Dermis microvascular lymphatic vessel endothelial cell (primary cell): ENCODE data around the gene MBD3L5. TPM values are rescaled to one million over a fixed set of nuclear protein-coding genes. Genes with fewer than 3 reads are reported as not detected.
"Not testable (repeated sequence)": the region's sequence is repeated elsewhere in the genome, so short reads cannot be mapped to it uniquely, and the experiment has no call there.

ENCODE experiments used
- DNase-seq, 2 donors: peaks; one replicate each; pipeline versions ENCODE4 v3.0.0 to v3.0.0-alpha.2; 2010; ENCODE audit warnings: low read depth in 2 of 2
- total RNA-seq: library from RNA; depleted of rRNA; stranded (reverse); fragments of >200 nt; gene quantifications from 2 replicates; pipeline ENCODE4 v1.2.1, GENCODE V29; 2014

MBD3L5 gene
- total RNA-seq, 1 donor from 2014 or later: not detected

DNA sequence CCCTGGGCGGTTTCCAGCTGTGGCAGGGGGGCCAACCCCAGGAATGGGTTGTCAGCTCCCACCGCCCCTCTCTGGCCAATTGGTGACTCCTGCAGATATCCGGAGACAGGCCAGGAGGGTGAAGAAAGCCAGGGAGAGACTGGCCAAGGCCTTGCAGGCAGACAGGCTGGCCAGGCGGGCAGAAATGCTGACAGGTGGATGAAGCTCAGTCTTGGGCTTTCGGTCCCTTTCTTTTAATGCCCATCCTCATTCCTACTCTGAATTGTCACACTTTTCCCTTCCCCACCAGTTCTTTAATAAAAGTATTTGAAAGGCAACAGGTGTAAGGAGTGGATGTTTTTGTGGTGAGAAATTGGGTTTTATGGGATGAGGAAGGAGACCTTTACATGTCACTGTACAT, 21.0 kb downstream of the MBD3L5 start:
- DNase-seq: not testable (repeated sequence)

DNA sequence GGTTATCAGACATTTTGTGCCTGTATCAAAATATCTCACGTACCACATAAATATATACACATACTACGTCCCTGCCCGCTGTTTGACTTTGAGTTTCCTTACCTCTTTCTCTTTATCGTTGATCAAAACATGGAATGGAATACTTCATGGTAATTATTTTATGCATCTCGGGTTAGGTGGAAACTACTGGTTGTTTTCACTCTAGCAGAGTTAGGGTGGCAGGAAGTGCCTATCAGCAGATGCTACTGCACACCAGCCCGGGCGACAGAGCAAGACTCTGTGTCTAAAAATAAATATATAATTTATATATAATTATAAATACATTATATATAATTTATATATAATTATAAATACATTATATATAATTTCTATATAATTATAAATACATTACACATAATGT, 22.5 kb downstream of the MBD3L5 start:
- not testable (repeated sequence) for DNase-seq

GRCh38 chr19:7054635-7055368, 24.4 kb downstream of the MBD3L5 start:
- DNase-seq: not testable (repeated sequence)

DNA sequence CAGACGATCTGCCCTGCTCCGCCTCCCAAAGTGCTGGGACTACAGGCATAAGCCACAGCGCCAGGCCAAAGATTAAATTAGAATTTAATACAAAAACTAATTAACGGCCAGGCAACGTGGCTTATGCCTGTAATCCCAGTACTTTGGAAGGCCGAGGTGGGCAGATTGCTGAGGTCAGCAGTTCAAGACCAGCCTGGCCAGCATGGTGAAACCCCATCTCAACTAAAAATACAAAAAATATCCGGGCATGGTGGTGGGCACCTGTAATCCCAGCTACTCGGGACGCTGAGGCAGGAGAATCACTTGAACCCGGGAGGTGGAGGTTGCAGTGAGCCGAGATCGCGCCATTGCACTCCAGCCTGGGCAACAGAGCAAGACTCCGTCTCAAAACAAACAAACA, 25.3 kb downstream of the MBD3L5 start:
- not testable (repeated sequence) for DNase-seq

GRCh38 chr19:7056371-7056770, 26.0 kb downstream of the MBD3L5 start:
- DNase-seq: not testable (repeated sequence)

GRCh38 chr19:7058576-7058975, 28.2 kb downstream of the MBD3L5 start, which contains the start of gene MBD3L3:
Gene MBD3L3 (minus strand): TSS chr19:7058676. CDS start chr19:7058605, 71 bp downstream.
- not testable (repeated sequence) for DNase-seq

DNA sequence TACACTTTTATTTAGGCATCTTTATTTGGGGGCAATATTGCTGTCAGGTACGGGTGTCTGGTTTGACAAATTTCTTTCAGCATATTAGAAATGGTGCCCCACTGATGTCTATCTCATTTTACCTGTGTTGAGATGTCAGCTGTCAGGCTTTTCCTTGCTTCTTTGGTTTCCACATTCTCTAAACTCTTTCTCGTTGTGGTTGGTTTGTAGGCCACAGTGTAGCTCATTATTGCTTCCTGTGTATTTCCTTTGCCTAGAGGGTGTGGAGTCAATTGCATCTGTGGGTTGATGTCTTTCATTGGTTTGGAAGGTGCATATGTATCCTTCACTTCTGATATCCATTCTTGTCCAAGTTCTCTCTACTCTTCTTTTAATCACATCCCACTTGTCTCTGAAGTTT, 29.6 kb downstream of the MBD3L5 start:
- not testable (repeated sequence) for DNase-seq

- no peak for DNase-seq
Measured at GRCh38 chr19:7063339-7063738, 33.0 kb downstream of the MBD3L5 start.

DNA sequence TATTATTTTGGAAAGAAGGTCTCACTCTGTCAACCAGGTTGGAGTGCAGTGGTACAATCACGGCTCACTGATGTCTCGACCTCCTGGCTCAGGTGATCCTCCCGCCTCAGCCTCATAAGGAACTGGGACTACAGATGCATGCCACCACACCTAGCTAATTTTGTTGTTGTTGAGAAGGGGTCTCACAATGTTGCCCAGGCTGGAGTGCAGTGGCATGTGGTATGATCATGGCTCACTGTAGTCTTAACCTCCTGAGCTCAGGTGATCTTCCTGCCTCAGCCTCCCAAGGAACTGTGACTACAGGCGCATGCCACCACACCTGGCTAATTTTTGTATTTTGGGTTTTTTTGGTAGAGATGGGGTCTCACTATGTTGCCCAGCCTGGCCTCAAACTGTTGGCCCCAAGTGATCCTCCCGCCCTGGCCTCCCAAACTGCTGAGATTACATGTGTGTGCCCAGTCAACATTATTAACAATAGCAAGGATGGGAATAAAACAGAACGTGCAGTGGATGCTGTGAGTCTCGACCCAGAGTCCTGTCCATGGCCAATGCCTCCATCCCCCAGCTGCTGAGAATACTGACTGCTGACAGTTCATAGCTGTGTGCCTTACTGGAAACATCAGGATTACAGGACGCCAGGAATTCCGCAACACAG, 33.5 kb downstream of the MBD3L5 start:
- no peak for DNase-seq

DNA sequence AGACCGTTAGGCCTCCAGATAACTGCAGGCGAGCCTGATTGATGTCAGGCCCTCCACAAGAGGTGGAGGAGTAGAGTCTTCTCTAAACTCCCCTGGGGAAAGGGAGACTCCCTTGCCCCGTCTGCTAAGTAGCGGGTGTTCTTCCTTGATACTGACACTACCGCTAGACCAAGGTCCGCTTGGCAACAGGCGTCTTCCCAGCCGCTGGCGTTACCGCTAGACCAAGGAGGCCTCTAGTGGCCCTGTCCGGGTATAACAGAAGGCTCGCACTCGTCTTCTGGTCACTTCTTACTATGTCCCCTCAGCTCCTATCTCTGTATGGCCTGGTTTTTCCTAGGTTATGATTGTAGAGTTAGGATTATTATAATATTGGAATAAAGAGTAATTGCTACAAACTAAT, 36.7 kb downstream of the MBD3L5 start:
- peak in 1 of 2 donors; percentile 33 for DNase-seq

DNA sequence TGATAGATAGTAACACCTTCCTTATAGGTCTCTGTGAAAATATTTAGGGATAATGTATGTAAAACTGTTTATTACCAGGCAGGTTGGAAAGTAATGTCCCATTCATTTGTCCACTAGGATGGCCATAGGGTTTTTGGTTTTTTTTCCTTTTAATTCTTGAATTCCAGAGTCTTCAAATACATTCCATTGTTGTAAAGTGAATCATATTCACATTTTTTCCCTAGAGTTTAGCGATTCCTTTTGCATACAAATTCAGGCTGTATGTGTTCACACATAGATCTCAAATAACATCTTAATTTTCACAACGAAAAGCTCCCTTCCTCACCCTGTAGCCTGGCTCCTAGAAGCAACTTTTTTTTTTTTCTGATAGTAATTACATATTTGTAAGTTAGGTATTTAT, 37.3 kb downstream of the MBD3L5 start:
- no peak for DNase-seq

DNA sequence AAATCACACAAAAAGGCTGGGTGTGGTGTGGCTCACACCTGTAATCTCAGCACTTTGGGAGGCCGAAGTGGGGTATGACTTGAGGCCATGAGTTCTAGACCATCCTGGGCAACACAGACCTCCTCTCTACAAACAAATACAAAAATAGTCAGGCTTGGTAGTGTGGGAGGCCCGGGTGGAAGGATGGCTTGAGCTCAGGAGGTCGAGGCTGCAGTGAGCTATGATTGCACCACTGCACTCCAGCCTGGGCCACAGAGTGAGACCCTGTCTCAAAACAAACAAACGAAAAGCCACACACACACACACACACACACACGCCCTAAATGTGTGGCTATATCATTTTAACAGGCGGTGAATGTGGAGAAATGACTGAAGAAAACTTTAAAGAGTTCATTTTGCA, 38.2 kb downstream of the MBD3L5 start:
- DNase-seq: no peak

DNA sequence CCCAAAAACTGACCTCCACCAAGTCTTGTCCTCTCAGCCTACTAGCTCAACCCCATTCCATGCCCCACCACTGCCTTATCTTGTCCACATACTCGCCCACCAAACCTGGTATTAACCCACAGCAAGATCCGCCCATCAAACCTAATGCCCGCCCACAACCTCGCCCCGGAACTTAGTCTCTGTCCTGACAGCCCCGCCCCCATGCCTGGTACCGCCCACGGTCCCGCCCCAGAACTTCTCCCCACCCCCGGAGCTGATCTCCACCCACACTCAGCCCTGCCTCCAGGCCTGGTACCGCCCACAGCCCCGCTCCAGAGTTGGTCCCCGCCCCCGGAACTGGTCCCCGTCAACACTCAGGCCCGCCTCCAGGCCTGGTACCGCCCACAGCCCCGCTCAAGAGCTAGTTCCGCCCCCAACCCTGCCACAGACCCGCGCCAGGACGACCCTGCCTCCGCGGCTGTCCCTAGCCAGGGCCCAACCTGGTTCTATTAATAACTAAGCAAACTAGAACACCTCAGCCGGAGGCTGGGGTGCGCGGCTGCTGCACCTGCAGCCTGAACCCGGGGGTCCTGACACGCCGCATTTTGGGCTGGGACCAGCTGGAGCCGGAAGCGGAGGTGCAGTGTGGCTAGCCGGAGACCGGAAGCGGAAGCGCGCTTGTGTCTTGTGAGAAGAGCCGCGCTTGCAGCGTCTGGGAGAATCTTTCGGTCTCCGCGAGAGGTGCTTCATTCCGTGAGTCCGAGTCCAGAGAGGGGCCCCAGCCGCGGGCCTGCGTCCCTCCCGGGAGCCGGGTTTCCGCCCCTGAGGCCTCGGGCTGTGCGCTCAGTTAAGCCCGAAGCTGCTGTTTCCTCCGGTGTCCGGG, 38.9 kb downstream of the MBD3L5 start, which contains the start of gene ZNF557:
Gene ZNF557 (plus strand): TSS at position 662 of the 862 bp plus-strand sequence. CDS start 5,372 bp downstream, outside the sequence.
- peak; percentile 93 to 98 for DNase-seq

- DNase-seq: peak; percentile 7 to 18
Measured at GRCh38 chr19:7069904-7070226, 39.5 kb downstream of the MBD3L5 start.

DNA sequence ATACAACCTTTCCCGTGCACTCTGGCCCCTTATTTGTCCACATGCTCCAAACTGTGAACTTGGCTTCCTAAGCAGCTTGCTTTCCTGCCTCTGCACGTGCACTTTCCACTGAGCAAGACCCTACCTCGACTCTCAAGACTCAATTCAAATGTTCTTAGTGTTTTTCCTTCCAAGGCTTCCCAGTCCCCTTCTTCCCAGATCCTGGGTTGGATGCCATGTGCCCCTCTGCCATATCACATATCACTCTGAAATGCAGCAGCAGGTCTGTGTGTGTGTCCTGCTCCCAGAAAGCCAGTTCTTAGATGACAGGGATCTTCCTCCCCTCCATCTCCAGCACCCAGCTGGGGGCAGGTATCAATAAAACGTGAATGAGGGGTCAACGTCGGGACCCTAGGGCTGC, 42.2 kb downstream of the MBD3L5 start:
- DNase-seq: no peak

GRCh38 chr19:7074705-7075282, 44.4 kb downstream of the MBD3L5 start:
- no peak for DNase-seq

DNA sequence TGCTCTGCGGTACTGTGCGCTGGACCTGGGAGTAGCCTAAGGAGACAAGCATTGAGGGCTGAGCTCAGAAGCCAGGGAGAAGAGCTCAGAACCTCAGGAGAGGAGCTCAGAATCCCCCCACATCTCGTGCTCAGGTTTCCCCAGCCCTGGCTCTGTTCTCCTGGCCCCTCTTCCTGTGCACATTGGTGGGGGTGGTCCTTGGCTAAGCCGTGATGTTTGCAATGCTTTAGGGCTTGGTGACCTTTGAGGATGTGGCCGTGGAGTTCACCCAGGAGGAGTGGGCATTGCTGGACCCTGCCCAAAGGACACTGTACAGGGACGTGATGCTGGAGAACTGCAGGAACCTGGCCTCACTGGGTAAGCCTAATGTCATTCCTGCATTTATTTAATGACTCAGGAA, 45.8 kb downstream of the MBD3L5 start:
- DNase-seq: no peak

GRCh38 chr19:7078008-7078407, 47.6 kb downstream of the MBD3L5 start:
- DNase-seq: no peak
